Activated CD4-positive, CD25-positive, alpha-beta regulatory T cell treated with anti-CD3 and anti-CD28 coated beads, Interleukin-2, amount 50 U/mL, for 24 hours (primary cell): ENCODE results near the gene TOGARAM2.

Source experiments
- ATAC-seq, 2 donors: fragments of 150-1000 bp; cut with Tn5 transposase; one replicate each; pipeline ENCODE4 v1.10.0; 2021; ENCODE audit warnings: mild to moderate bottlenecking in 1 of 2, moderate library complexity in 1 of 2

TOGARAM2 gene

GRCh38 chr2:29056452-29056851 is 75.4 kb downstream of the TOGARAM2 start:
- no peak for ATAC-seq

- no peak for ATAC-seq
These were observed 75.9 kb downstream of the TOGARAM2 start for GRCh38 chr2:29057006-29057405.

GRCh38 chr2:29059624-29060023 is 78.5 kb downstream of the TOGARAM2 start:
- peak; percentile 58 to 76 for ATAC-seq

GRCh38 chr2:29060441-29060840 is 79.3 kb downstream of the TOGARAM2 start:
- no peak for ATAC-seq

GRCh38 chr2:29061176-29061575 is 80.1 kb downstream of the TOGARAM2 start:
- no peak for ATAC-seq

GRCh38 chr2:29061616-29062015 is 80.5 kb downstream of the TOGARAM2 start:
- no peak for ATAC-seq

GRCh38 chr2:29062371-29062770 is 81.3 kb downstream of the TOGARAM2 start:
- ATAC-seq: no peak

GRCh38 chr2:29063056-29063455 is 82.0 kb downstream of the TOGARAM2 start:
- ATAC-seq: no peak

GRCh38 chr2:29063646-29064345 is 82.7 kb downstream of the TOGARAM2 start:
- ATAC-seq: no peak

GRCh38 chr2:29064346-29064715 is 83.2 kb downstream of the TOGARAM2 start:
- no peak for ATAC-seq

- no peak for ATAC-seq
These were observed 83.6 kb downstream of the TOGARAM2 start for GRCh38 chr2:29064746-29065067.

GRCh38 chr2:29065068-29065811 is 84.1 kb downstream of the TOGARAM2 start:
- no peak for ATAC-seq

GRCh38 chr2:29066271-29066860 is 85.3 kb downstream of the TOGARAM2 start:
- no peak for ATAC-seq

GRCh38 chr2:29066997-29067605 is 86.0 kb downstream of the TOGARAM2 start:
- ATAC-seq: no peak

- ATAC-seq: no peak
These were observed 87.4 kb downstream of the TOGARAM2 start for GRCh38 chr2:29068513-29068912.

GRCh38 chr2:29070526-29070925 is 89.4 kb downstream of the TOGARAM2 start:
- ATAC-seq: no peak

- no peak for ATAC-seq
These were observed 90.2 kb downstream of the TOGARAM2 start for GRCh38 chr2:29071032-29071975.

GRCh38 chr2:29072251-29072650 is 91.2 kb downstream of the TOGARAM2 start:
- ATAC-seq: no peak

GRCh38 chr2:29072971-29073725 is 92.0 kb downstream of the TOGARAM2 start:
- no peak for ATAC-seq

GRCh38 chr2:29073933-29074332 is 92.8 kb downstream of the TOGARAM2 start:
- ATAC-seq: no peak

- ATAC-seq: no peak
These were observed 93.3 kb downstream of the TOGARAM2 start, which contains the start of gene PCARE for GRCh38 chr2:29074411-29074810. Gene PCARE (minus strand): TSS chr2:29074523. CDS start chr2:29074261, 262 bp downstream.
